Endothelial cell (in vitro differentiated cells): ENCODE data around the gene IFRD2. TPM values are rescaled to one million over a fixed set of nuclear protein-coding genes. Genes with fewer than 3 reads are reported as not detected.

Experiments
- DNase-seq: peaks from one replicate; pipeline ENCODE4 v3.0.0; 2021; ENCODE audit warnings: low spot score
- H3K27ac Mint-ChIP-seq: one replicate; pipeline ENCODE4 v1.8.0; 2021; ENCODE audit warnings: mixed read lengths, inconsistent platforms; ENCODE audit not compliant: unreplicated experiment
- H3K27me3 Mint-ChIP-seq: one replicate; pipeline ENCODE4 v1.8.0; 2021; ENCODE audit warnings: mild to moderate bottlenecking, moderate library complexity, mixed read lengths, inconsistent platforms; ENCODE audit not compliant: unreplicated experiment
- H3K36me3 Mint-ChIP-seq: one replicate; pipeline ENCODE4 v1.8.0; 2021; ENCODE audit warnings: mild to moderate bottlenecking, low read depth, mixed read lengths, inconsistent platforms; ENCODE audit not compliant: unreplicated experiment
- H3K4me1 Mint-ChIP-seq: one replicate; pipeline ENCODE4 v1.8.0; 2021; ENCODE audit warnings: mild to moderate bottlenecking, mixed read lengths, inconsistent platforms; ENCODE audit not compliant: unreplicated experiment
- H3K4me3 Mint-ChIP-seq: one replicate; pipeline ENCODE4 v1.8.0; 2021; ENCODE audit warnings: mild to moderate bottlenecking, mixed read lengths, inconsistent platforms; ENCODE audit not compliant: unreplicated experiment
- H3K9me3 Mint-ChIP-seq: one replicate; pipeline ENCODE4 v1.8.0; 2021; ENCODE audit warnings: mixed read lengths, inconsistent platforms; ENCODE audit not compliant: unreplicated experiment
- CTCF ChIP-seq: fragments of 200-600 bp; sonication (generic); IDR thresholded peaks from one replicate; pipeline ENCODE4 v1.5.0; 2021; ENCODE audit warnings: antibody characterized with exemption; ENCODE audit not compliant: unreplicated experiment
- total RNA-seq: library from RNA; stranded (reverse); fragmentation: NEBNext Ultra II Directional; extraction: Animal tissue kit (Norgen Biotek cat#: 25700); gene quantifications from one replicate; pipeline ENCODE4 v1.2.1, GENCODE V29; 2021; ENCODE audit not compliant: unreplicated experiment

Gene IFRD2
- total RNA-seq, 1 donor from 2014 or later = 43.2 TPM

DNA sequence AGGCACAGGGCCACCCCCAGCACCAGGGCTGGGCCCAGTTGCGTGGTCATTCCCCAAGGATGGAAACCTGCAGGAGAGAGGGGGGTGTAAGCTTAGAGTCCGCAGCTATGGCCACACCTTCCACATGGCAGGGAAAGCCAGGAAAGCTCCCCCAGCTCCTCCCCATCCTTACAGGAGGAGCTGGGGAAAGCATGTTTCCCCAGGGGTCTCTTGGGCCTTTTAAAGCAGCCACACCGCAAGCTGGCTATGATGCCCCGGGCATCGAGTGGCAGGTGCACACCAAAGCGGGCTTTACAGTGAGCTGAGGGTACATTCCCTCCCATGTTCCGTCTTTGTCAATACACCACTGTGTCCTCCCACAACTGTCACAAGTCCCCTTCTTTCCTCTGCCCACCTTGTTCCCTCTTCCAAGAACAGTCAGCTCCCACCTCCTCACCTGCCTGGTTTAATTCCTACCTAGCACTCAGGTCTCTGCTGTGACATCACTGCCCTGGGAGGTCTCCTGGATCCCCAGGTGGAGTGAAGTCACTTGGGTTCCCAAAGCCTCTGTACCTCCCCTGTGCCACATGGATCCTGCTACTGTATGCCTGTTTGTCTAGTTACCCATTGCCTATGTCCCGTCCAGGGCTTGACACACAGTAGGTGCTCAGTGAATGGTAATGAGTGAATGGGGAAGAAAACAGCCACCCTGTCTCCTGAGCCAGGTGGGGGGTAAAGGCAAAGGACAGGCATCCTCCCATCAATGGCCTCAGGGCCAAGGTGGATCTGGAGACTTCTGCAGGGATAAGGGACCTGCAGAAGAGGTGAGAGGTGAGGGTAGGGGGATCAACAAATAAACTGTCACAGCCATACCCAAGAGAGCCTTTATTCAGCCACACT, 3.6 kb upstream of the IFRD2 start:
- no peaks in the 10 kb centered on the region for H3K9me3 Mint-ChIP-seq
- H3K36me3 Mint-ChIP-seq = peaks cover 4% of the 10 kb centered on the region
- peaks cover 22% of the 10 kb centered on the region for H3K4me1 Mint-ChIP-seq
- DNase-seq = no peak
- peaks cover 5% of the 10 kb centered on the region for H3K27me3 Mint-ChIP-seq
- no peak overlapping the region for H3K27ac Mint-ChIP-seq
- no peak for TF ChIP-seq CTCF
- no peak overlapping the region for H3K4me3 Mint-ChIP-seq

GRCh38 chr3:50294492-50295403, 2.5 kb upstream of the IFRD2 start:
- H3K4me3 Mint-ChIP-seq = no peak overlapping the region
- TF ChIP-seq CTCF = no peak
- no peak for DNase-seq
- peaks cover 4% of the 10 kb centered on the region for H3K36me3 Mint-ChIP-seq
- peaks cover 3% of the 10 kb centered on the region for H3K27me3 Mint-ChIP-seq
- H3K9me3 Mint-ChIP-seq = no peaks in the 10 kb centered on the region
- peaks cover 16% of the 10 kb centered on the region for H3K4me1 Mint-ChIP-seq
- no peak overlapping the region for H3K27ac Mint-ChIP-seq

GRCh38 chr3:50294089-50294488, 1.9 kb upstream of the IFRD2 start:
- H3K27ac Mint-ChIP-seq = no peak overlapping the region
- no peak for DNase-seq
- H3K4me1 Mint-ChIP-seq = peaks cover 15% of the 10 kb centered on the region
- no peaks in the 10 kb centered on the region for H3K9me3 Mint-ChIP-seq
- no peak for TF ChIP-seq CTCF
- no peak overlapping the region for H3K4me3 Mint-ChIP-seq
- H3K36me3 Mint-ChIP-seq = peaks cover 4% of the 10 kb centered on the region
- H3K27me3 Mint-ChIP-seq = peaks cover 6% of the 10 kb centered on the region

DNA sequence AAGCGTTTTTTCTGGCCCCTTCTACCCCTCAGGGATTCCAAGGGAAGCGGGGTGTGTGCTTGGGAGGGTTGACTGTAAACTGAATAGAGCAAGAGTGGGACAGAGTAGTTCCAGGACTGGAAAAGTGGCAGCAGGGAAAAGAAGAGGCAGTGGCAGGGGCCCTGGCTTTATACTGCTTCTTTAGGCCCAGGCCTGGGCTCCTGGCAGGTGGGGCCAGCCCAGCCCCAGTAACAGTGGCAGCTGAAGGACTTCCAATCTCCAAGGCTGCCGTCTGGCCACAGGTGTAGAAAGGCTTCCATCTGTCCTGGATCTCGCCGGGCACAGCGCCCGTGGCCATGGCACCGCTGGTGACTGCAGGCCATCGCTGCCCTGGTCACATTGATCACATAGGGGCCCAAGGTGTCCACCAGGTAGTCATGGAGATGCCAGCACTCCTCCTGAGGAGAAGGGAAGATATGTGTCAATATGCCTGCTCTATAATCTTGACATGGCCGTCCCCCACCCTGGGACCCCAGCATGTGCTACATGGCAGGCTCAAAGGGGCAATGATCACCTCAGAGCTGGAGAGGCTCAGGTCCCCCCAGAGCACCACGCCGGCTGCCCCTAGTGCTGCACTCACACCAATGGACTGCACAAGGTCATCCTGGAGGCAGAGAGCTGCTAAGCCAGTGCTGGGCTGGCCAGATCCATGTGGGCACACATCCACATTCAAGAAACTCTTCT, 1.0 kb upstream of the IFRD2 start:
- Mint-ChIP-seq H3K4me3 (peak overlapping the region; percentile 87), H3K36me3 (peaks cover 4% of the 10 kb centered on the region), H3K4me1 (peaks cover 15% of the 10 kb centered on the region), H3K27ac (peak overlapping the region; percentile 83), H3K9me3 (no peaks in the 10 kb centered on the region), H3K27me3 (peaks cover 11% of the 10 kb centered on the region)
- DNase-seq = no peak
- TF ChIP-seq CTCF = no peak
